ENCODE measurements around the gene TVP23B.
"Not testable (repeated sequence)": the region's sequence is repeated elsewhere in the genome, so short reads cannot be mapped to it uniquely, and the experiment has no call there.

Gene TVP23B

DNA sequence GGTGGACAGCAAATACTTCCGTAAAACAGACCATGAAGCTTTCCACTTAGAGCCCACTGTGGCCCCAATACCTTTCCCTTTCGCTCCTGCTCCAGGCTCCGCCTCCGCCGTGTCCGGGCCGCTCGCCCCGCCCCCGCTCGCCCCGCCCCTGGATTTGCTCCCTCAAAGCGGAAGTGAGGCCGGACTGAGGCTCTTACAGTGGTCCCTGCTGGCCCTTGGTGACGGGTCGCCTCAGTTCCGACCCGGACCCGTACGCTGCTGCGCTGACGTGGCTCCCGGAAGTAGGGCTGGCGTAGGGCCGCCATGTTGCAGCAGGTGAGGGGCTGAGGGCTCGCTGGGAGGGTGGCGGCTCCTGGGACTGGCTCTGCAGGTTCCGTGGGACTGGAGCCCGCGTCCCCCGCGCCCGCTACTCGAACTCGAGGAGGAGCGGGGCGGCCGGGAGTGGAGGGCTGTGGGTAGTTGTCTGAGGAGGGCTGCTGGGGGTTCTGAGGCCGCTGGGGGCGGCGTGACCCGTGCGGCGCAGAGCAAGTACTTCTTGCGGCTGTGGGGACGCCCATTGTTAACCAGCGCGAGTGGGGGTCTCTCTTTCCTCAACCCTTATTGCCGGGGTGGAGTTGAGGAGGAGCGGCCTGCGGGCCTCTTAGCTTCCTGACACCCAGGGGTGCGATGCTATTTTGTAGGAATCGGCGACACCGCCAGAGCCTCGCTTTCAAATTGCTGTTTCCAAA lies at the start of gene TVP23B:
Gene TVP23B (plus strand): TSS at position 193 of the 728 bp plus-strand sequence. CDS start 111 bp downstream, at position 304.
- Histone ChIP-seq H3K4me2 (peak within 1 kb of the TSS; percentile 46 to 61 (median 52)), H3K9ac (peak within 1 kb of the TSS; percentile 73 to 83 (median 80)), H3K4me3 (peak within 1 kb of the TSS; percentile 58 to 73 (median 67)), H3K27ac (peak within 1 kb of the TSS; percentile 59 to 81 (median 78); a peak in 21 of 22 replicates)
- not testable (repeated sequence) for H4K20me1 ChIP-seq; H3K9me3 ChIP-seq (replicated peaks in 1 of 11); H3K27me3 ChIP-seq; H3K36me3 ChIP-seq; H3K4me1 ChIP-seq

DNA sequence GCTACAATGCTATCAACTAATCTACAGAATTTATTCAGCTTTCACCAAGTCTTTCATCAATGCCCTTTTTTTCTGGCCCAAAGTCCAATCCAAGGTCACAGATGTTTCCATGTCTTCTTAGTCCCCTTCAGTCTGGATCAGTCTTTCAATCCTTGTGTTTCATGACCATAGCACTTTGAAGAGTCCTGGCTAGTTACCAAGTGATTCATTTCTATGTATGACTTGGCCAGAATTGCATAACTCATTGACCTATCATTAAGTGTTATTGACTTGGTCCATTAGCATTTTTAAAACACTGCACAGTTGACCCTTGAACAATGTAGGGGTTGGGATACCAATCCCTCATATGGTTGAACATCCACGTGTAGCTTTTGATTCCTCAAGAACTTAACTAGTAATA lies 48.5 kb upstream of the TVP23B start:
- H3K4me3 ChIP-seq; H4K20me1 ChIP-seq; H3K9ac ChIP-seq; H3K36me3 ChIP-seq; H3K27me3 ChIP-seq; H3K9me3 ChIP-seq (replicated peaks in 1 of 11); H3K4me1 ChIP-seq; H3K4me2 ChIP-seq; H3K27ac ChIP-seq: not testable (repeated sequence)

DNA sequence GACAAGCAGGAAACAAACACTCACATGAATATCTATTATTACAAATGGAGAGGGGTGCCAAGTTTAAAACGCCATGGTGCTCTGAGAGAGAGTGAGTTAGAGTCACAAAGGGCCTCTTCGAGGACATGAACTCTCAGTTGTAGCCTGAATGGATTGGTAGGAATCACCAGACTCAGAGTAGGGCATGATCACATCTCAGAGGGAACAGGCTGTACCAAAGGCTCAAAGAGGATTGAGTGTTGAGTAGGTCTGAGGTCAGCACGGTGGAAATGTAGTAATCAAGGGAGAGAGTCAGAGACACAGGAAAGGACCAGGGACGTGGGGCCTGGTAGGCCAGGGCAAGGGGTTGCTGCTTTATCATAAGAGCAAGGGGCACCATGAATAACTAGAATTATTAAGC lies 47.6 kb upstream of the TVP23B start:
- not testable (repeated sequence) for H3K27ac ChIP-seq

DNA sequence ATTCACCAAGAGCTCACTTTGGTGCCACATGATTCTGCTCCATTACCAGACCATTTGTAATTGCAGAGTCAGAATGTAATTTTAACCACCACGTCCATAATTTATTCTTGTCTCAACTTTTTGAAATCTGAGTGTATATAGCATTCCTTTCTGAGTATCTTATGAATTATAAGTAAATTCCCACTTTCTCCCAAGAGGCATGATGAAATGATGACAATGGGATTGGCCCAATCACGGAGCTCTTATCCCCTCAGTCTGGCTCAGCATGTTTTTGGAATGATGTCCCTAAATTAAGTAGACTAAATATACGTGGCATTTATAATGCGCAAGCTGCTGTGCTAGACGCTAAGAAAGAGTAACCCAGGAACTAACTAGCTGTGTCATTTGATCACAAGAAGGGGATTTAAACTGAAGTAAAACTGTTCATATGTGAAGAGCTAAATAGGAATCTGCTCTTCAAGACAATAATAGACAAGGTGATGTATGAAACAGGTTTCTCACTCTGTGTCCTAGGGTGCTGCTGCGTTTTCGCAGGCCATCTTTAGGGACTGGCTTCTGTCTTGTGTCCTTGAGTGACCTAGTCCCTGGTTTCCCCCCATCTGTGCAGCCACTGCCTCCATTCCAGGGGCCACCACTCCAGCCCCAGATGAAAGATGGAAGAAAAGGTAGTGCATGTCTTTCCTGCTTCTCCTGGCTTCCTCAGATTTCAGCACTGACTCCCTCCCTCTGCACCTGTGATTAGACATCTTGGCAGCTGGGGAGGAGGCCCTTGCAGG lies 41.2 kb upstream of the TVP23B start:
- H3K27ac ChIP-seq, H4K20me1 ChIP-seq, H3K4me3 ChIP-seq: not testable (repeated sequence)

More for the DNA sequence above, 47.6 kb upstream of the TVP23B start:
- not testable (repeated sequence) for H4K20me1 ChIP-seq; H3K9ac ChIP-seq; H3K36me3 ChIP-seq; H3K27me3 ChIP-seq; H3K9me3 ChIP-seq (replicated peaks in 1 of 11); H3K4me3 ChIP-seq; H3K4me1 ChIP-seq
- H3K4me2 ChIP-seq: peak overlapping the region in 1 of 11 experiments; percentile 24; a peak in 1 of 22 replicates

GRCh38 chr17:18741228-18741627 lies 39.8 kb upstream of the TVP23B start:
- not testable (repeated sequence) for H3K4me2 ChIP-seq

More for the DNA sequence above, 41.2 kb upstream of the TVP23B start:
- H3K9ac ChIP-seq; H3K27me3 ChIP-seq; H3K4me2 ChIP-seq; H3K9me3 ChIP-seq (replicated peaks in 1 of 11); H3K36me3 ChIP-seq; H3K4me1 ChIP-seq: not testable (repeated sequence)

DNA sequence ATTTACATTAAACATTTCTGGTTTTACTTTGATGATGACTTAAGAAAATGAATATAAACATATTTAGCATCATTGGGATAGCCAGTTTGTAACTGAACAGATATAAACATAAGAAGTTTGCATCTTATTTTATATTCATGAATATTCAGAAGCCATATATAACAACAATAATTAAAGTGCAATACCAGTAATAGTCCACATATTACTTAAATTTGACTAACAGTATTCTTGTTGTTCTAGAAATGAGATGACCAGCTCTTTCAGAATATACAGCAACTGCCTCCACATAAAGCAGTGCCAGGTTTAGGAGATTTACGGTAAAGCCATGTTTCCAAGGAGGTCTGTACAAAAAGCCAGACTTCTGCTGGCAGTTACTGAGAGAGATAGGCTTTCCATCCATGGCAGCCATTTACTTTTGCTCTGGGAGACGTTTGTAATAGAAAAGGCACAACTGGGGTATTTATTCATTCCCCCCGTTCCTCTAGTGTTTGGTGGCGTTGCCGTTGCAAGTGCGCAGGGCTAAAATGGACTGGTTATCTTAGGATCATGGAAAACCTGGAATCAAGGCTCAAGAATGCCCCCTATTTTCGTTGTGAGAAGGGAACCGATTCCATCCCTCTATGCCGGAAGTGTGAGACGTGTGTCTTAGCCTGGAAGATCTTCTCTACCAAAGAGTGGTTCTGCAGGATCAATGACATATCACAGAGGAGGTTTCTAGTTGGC lies 37.1 kb upstream of the TVP23B start, which contains the start of gene FBXW10:
Gene FBXW10 (plus strand): TSS at position 356 of the 723 bp plus-strand sequence. CDS start 191 bp downstream, at position 547.
- not testable (repeated sequence) for H3K4me1 ChIP-seq; H3K27me3 ChIP-seq; H3K9ac ChIP-seq; H3K4me3 ChIP-seq; H3K27ac ChIP-seq; H3K9me3 ChIP-seq (replicated peaks in 1 of 11); H3K4me2 ChIP-seq; H3K36me3 ChIP-seq; H4K20me1 ChIP-seq

More at GRCh38 chr17:18741228-18741627, 39.8 kb upstream of the TVP23B start:
- not testable (repeated sequence) for H3K9ac ChIP-seq; H3K36me3 ChIP-seq; H3K27ac ChIP-seq; H3K27me3 ChIP-seq; H3K4me3 ChIP-seq; H3K4me1 ChIP-seq; H3K9me3 ChIP-seq (replicated peaks in 1 of 11); H4K20me1 ChIP-seq

GRCh38 chr17:18744726-18745125 lies 36.3 kb upstream of the TVP23B start:
- H3K9ac ChIP-seq; H3K27ac ChIP-seq; H4K20me1 ChIP-seq; H3K4me1 ChIP-seq; H3K9me3 ChIP-seq (replicated peaks in 1 of 11); H3K27me3 ChIP-seq; H3K4me3 ChIP-seq; H3K4me2 ChIP-seq; H3K36me3 ChIP-seq: not testable (repeated sequence)

DNA sequence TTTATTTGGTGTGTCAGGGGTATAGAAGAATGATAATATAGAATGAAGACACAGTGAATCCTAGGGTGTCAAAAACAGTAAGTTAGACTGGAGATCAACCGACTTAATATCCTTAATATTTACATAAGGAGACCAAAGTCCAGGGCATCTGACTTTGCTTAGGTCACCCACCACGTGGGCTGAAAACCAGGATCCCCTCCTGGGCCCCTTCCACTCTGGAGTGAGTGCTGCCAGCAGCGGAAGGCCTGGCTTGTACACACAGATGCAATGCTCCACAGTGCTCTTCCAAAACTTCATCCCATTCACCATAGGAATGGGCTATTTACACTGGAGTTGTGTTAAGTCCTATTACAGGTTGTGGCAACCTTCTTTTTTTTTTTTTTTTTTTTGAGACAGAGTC lies 34.4 kb upstream of the TVP23B start:
- not testable (repeated sequence) for H3K27me3 ChIP-seq; H3K4me1 ChIP-seq; H4K20me1 ChIP-seq; H3K4me3 ChIP-seq; H3K4me2 ChIP-seq; H3K36me3 ChIP-seq; H3K9me3 ChIP-seq (replicated peaks in 1 of 11); H3K9ac ChIP-seq; H3K27ac ChIP-seq

DNA sequence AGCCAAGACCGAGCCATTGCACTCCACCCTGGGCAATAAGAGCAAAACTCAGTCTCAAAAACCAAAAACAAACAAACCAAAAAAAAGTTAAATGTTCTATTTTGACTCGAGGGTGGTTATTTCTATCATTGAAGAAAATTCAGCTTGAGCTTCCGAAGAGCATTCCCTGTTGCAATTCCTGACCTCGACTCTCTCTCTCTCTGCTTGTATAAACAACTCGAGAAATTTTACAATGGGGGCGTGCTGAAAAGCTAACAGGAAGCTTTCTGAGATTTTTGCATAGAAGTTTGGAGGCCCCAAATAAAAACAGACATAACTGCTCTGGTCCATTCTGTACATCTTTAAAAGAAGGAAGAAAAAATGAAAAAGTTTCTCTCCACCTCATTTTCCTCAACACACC lies 33.5 kb upstream of the TVP23B start:
- H3K4me1 ChIP-seq; H4K20me1 ChIP-seq; H3K36me3 ChIP-seq; H3K9ac ChIP-seq; H3K4me3 ChIP-seq; H3K9me3 ChIP-seq (replicated peaks in 1 of 11); H3K27me3 ChIP-seq; H3K27ac ChIP-seq; H3K4me2 ChIP-seq: not testable (repeated sequence)

DNA sequence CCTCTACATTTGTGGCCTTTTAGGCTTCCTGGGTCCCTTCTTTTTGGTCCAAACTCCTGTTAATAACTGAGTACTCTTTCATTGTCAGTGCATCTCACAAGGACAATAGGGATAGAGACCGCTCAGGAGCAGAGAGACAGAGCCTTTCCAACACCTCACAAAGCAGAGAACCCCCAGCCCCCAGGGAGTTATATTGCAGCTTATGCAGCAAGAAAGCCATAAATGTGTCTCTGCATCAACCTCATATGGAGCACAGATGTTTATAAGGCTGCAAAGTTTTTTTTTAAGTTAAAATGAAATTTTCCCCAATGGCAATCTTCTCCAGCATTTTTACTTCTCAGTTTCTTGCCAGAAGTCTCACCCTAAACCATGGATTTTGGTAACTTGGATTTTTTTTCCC lies 30.7 kb upstream of the TVP23B start:
- H3K27me3 ChIP-seq; H3K4me3 ChIP-seq; H3K4me1 ChIP-seq; H3K36me3 ChIP-seq; H3K4me2 ChIP-seq; H3K27ac ChIP-seq; H3K9me3 ChIP-seq (replicated peaks in 1 of 11); H4K20me1 ChIP-seq; H3K9ac ChIP-seq: not testable (repeated sequence)

- H3K4me1 ChIP-seq; H4K20me1 ChIP-seq; H3K27me3 ChIP-seq; H3K27ac ChIP-seq; H3K4me2 ChIP-seq; H3K4me3 ChIP-seq; H3K36me3 ChIP-seq; H3K9ac ChIP-seq; H3K9me3 ChIP-seq (replicated peaks in 1 of 11): not testable (repeated sequence)
Observed at GRCh38 chr17:18753829-18754409, 27.1 kb upstream of the TVP23B start.

DNA sequence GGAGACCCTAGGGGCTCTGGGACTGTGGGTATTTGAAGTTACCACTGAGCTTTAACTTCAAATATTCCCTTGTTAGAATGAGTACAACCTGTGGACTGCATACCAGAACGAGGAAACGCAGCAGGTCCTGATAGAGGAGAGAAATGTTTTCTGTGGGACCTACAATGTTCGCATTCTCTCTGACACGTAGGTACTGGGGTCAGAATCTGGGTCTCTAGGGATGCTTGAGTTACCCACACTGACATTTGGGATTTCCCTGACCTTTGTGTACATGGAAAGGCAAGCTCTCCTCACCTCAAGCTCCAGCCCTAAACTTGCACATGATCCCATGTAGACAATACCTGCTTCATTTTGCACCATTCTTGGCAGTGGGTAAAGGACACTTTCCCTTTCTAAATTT lies 25.0 kb upstream of the TVP23B start:
- H3K27me3 ChIP-seq, H3K9ac ChIP-seq, H3K36me3 ChIP-seq: not testable (repeated sequence)

DNA sequence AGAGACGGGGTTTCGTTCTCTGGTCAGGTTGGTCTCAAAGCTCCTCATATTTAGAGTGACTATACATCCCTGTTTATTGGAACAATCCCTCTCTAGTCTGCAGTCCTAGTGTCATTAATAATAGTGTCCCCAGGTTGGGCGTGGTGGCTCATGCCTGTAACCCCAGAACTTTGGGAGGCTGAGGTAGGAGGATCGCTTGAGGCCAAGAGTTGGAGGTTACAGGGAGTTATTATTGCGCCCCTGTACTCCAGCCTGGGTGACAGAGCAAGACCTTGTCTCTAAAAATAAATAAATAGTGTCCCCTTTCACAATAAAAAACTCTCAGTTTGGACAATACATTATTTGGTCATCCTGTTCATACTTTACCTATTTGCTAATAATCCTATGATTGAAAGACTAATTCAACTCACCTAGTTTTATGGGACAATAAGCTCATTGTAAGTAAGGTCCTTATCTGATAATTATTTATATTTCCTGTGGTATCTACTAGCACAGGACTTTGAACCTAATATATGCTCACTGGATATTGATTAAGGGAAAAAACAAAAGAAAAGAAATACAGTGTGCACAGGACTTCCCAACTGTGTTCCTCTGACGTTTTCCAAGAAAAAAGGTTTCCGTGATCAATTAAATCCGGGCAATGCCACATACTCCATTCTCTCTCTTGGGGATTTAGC lies 23.5 kb upstream of the TVP23B start:
- not testable (repeated sequence) for H3K4me2 ChIP-seq; H3K9me3 ChIP-seq (replicated peaks in 1 of 11); H4K20me1 ChIP-seq; H3K27ac ChIP-seq; H3K9ac ChIP-seq; H3K4me1 ChIP-seq; H3K4me3 ChIP-seq; H3K27me3 ChIP-seq; H3K36me3 ChIP-seq

More for the DNA sequence above, 25.0 kb upstream of the TVP23B start:
- H3K27ac ChIP-seq; H3K4me3 ChIP-seq; H3K9me3 ChIP-seq (replicated peaks in 1 of 11); H4K20me1 ChIP-seq; H3K4me1 ChIP-seq; H3K4me2 ChIP-seq: not testable (repeated sequence)

Data from BLaER1 treated with 17β-estradiol and CSF1 and Interleukin-3, amounts not matched to agents 10 nM and 100 nM (cell line).